Measurements from ENCODE around the gene LDB3.

The LDB3 gene

DNA sequence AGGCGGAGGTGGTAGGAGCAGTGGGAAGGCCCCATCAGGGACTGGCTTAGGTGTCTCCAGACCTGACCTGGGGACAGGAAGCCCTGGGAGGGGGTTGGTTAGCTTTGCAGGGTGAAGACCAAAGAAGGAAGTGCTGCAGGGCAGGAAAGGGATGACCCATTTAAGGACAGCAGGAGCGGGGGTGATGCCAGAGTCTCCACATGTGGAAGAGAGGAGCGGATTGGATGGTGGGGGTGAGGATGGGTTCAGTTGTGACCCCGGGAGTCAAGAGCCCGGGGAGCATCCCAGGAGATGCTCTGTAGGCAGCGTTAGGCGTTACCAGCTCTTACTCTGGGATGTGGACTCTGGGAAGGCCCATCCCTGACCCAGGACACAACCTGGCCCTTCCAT lies 3.1 kb upstream of the LDB3 start:
- TF ChIP-seq, protein P1, sequence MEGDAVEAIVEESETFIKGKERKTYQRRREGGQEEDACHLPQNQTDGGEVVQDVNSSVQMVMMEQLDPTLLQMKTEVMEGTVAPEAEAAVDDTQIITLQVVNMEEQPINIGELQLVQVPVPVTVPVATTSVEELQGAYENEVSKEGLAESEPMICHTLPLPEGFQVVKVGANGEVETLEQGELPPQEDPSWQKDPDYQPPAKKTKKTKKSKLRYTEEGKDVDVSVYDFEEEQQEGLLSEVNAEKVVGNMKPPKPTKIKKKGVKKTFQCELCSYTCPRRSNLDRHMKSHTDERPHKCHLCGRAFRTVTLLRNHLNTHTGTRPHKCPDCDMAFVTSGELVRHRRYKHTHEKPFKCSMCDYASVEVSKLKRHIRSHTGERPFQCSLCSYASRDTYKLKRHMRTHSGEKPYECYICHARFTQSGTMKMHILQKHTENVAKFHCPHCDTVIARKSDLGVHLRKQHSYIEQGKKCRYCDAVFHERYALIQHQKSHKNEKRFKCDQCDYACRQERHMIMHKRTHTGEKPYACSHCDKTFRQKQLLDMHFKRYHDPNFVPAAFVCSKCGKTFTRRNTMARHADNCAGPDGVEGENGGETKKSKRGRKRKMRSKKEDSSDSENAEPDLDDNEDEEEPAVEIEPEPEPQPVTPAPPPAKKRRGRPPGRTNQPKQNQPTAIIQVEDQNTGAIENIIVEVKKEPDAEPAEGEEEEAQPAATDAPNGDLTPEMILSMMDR (conservative IDR thresholded peaks at IDR 0.05; ENCODE audit: low read depth, low read length): no peak
- no peak overlapping the region for H3K4me3 ChIP-seq (ENCODE audit: low read length)
- DNase-seq (ENCODE audit: low read depth): no peak

DNA sequence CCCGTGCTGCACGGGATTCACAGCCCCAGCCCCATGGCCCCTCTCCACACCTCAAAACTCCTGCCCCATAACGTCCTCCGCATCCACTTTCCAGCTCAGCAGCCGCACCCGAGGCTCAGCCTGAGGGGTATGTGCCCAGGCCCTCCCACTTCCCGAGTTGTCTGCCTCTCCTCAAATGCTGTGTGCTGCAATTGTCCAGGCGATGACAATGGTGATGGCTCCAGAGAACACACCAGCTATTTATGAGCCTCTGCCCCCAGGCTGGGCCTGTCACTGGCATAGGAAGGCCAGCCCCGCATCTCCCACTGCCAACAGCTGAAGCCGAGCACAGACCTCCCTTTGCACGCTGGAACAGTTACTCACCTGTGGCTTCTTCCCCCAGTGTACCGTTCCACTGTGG lies 2.4 kb upstream of the LDB3 start:
- TF ChIP-seq, protein P1 (conservative IDR thresholded peaks at IDR 0.05; ENCODE audit: low read depth, low read length): no peak
- no peak overlapping the region for H3K4me3 ChIP-seq (ENCODE audit: low read length)
- DNase-seq (ENCODE audit: low read depth): no peak

DNA sequence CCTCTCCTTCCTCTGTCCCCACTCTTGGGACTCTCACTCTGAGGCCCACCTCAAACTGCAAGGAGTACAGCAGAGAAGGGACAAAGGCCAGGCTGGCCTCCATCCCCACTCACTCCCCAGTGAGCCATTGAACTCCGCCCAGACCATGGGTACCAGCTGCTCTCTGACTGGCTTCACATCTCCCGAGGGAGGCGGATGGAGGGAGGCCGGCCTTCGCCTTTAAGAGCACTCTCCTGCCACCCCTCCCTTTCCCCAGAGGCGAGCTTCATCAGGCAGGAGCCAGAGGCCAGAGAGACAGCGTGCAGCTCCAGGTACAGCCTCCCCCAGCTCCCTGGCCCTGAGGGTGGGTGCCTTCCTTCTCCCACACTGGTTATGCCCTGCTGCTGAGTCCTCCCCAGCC lies 1.8 kb upstream of the LDB3 start:
- TF ChIP-seq, protein P1 (conservative IDR thresholded peaks at IDR 0.05; ENCODE audit: low read depth, low read length): no peak
- DNase-seq (ENCODE audit: low read depth): no peak
- no peak overlapping the region for H3K4me3 ChIP-seq (ENCODE audit: low read length)

DNA sequence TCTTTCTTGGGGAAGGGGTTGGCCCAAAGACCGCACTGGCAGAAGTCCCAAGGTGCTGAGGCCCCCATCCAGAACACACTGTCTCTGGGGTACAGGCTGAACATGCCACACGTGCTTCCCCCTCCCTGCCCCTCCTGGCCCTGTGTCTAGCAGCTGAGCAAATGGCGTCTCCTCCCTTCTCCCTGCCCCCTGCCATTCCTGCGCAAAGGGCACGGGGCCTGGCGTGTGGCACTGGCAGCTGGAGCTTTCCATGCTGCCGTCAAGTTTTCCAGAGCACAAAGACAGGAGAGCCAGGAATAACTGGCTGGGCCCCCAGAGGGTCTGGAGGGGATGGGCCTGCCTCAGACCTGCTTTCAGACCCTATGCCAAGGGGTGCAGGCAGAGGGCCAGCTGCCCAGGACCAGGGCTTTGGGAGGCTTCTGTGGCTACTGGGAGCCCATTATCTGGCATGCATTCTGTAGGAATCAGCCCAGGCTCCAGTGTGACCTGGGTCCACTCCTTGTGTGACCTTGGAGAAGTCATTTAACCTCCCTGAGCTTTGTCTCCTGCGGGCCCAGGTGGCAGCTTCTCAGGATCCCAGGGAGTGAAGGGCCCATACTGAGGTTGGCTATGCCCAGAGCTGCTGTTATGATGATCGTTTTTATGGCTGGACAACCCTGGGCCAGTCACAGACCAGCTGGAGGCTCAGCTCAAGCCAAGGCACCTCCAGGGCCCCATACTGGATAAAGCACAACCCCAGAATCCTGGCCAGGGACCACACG lies 710 bp upstream of the LDB3 start:
- TF ChIP-seq, protein P1 (conservative IDR thresholded peaks at IDR 0.05; ENCODE audit: low read depth, low read length): no peak
- no peak for DNase-seq (ENCODE audit: low read depth)
- H3K4me3 ChIP-seq (ENCODE audit: low read length): no peak overlapping the region

DNA sequence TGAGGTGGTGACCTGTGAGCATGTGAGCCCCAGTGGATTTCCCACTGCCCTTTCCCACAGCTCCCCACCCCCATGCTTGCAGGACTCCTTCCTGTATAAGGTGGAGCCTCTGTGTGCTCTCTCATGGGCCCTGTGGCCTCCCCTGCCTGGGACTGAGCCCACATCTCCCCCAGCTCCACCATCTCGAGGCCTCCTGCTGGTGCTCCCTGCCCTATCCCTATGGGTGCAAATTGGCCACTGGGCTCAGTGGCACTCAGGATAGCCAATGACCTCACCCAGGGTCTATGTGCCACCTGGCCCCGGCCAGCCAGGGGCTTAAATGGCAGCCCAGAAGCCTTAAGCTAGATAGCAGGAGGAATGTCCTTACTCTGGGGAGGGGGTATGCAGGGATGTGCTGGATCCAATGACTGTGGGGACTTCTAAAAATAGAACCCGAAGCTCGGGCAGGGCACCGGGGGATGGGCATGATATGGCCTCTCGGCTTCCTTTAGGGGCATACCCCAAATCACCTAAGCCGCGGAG lies 2.0 kb downstream of the LDB3 start:
- TF ChIP-seq, protein P1 (conservative IDR thresholded peaks at IDR 0.05; ENCODE audit: low read depth, low read length): no peak
- DNase-seq (ENCODE audit: low read depth): no peak
- H3K4me3 ChIP-seq (ENCODE audit: low read length): no peak overlapping the region

DNA sequence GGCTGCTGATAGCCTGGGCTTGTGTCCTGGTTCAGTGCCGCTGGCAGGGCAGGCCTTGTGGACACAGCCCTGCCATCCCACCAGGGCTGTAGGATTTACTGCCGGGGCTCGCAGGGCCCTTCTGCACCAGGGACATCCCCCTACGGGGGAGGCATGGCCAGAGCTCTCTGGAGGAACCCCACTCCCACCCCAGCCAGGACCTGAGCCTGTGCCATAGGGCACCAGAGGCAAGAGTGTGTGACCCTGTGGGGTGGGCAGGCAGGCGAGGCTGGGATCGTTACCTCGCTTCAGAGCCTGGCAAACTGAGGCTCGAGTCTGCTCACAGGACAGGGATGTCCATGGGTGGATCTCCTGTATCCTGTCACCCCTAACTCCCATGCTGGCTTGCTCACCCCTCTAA lies 2.6 kb downstream of the LDB3 start:
- TF ChIP-seq, protein P1 (conservative IDR thresholded peaks at IDR 0.05; ENCODE audit: low read depth, low read length): no peak
- no peak for DNase-seq (ENCODE audit: low read depth)
- no peak overlapping the region for H3K4me3 ChIP-seq (ENCODE audit: low read length)

DNA sequence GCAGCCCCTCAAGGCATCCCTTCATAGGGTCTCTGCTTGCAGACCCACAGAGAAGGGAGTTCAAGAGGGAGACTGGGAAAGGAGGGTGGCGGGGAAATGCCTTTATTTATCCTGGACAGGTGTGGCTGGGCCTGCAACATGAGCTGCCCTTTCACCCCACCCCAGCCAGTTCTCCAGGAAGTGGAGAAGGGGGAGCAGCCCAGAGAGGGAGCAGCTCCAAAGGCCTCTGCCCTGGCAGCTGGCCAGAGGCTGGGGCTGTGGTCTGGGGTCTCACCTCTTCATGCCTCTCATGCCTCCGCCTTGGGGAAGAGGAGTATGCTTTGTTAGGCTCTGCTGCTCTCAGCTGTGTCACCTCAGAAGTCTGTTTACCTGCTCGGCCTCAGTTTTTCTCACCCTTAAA lies 3.1 kb downstream of the LDB3 start:
- TF ChIP-seq, protein P1 (conservative IDR thresholded peaks at IDR 0.05; ENCODE audit: low read depth, low read length): no peak
- H3K4me3 ChIP-seq (ENCODE audit: low read length): no peak overlapping the region
- DNase-seq (ENCODE audit: low read depth): no peak
